A673 (cell line): Measurements from ENCODE around the gene MECR. TPM values are rescaled to one million over a fixed set of nuclear protein-coding genes. Genes with fewer than 3 reads are reported as not detected.

Source experiments
- BruUV-seq: library from RNA; stranded (reverse); fragments of 400-500 nt; replicated peaks from 2 replicates; lab custom pipeline; 2021; lab: Mats Ljungman, UMichigan
- CTCF ChIA-PET: fragments of 300-600 bp; sonication (Branson Sonifier 250); formaldehyde crosslinking; loops from one replicate; lab custom pipeline; 2022; ENCODE audit warnings: antibody characterized with exemption; lab: Charles Lee
- POLR2A ChIA-PET: fragments of 300-600 bp; sonication (Branson Sonifier 250); formaldehyde crosslinking; loops from one replicate; lab custom pipeline; 2022; ENCODE audit warnings: antibody characterized with exemption; ENCODE audit not compliant: low non-redundant PET; lab: Charles Lee
- DNase-seq: peaks from one replicate; pipeline ENCODE4 v3.0.0-alpha.2; 2015; ENCODE audit warnings: low spot score
- H3K27ac ChIP-seq: fragments of 200-600 bp; sonication (generic); 2 replicates; pipeline ENCODE4 v1.5.1; 2016; ENCODE audit warnings: mixed run types, low read depth, mild to moderate bottlenecking, mixed read lengths, antibody characterized with exemption, low read length; ENCODE audit not compliant: poor library complexity, severe bottlenecking
- H3K27me3 ChIP-seq: fragments of 200-600 bp; sonication (generic); replicated peaks from 2 replicates; pipeline ENCODE4 v1.6.1; 2017; ENCODE audit warnings: mixed run types, low read depth, mild to moderate bottlenecking, mixed read lengths, antibody characterized with exemption, low read length; ENCODE audit not compliant: insufficient read depth, poor library complexity
- H3K36me3 ChIP-seq: fragments of 200-600 bp; sonication (generic); 2 replicates; pipeline ENCODE4 v1.6.1; 2016; ENCODE audit warnings: mixed run types, mild to moderate bottlenecking, mixed read lengths, antibody characterized with exemption, low read length; ENCODE audit not compliant: insufficient read depth, poor library complexity, severe bottlenecking
- H3K4me1 ChIP-seq: fragments of 200-600 bp; sonication (generic); 2 replicates; pipeline ENCODE4 v1.6.1; 2017; ENCODE audit warnings: mixed run types, mild to moderate bottlenecking, mixed read lengths, antibody characterized with exemption, low read length; ENCODE audit not compliant: insufficient read depth, poor library complexity, severe bottlenecking
- H3K4me3 ChIP-seq: fragments of 200-600 bp; sonication (generic); 2 replicates; pipeline ENCODE4 v1.5.1; 2016; ENCODE audit warnings: low read depth, mixed run types, mild to moderate bottlenecking, mixed read lengths, low read length; ENCODE audit not compliant: poor library complexity, severe bottlenecking
- H3K9me3 ChIP-seq: fragments of 200-600 bp; sonication (generic); 2 replicates; pipeline ENCODE4 v1.6.1; 2016; ENCODE audit warnings: mixed run types, low read depth, mild to moderate bottlenecking, mixed read lengths, antibody characterized with exemption, low read length; ENCODE audit not compliant: poor library complexity, severe bottlenecking
- CTCF ChIP-seq: fragments of 300-800, 200-600 bp; sonication (generic); conservative IDR thresholded peaks from 2 replicates; pipeline ENCODE4 v1.5.1; 2017; ENCODE audit warnings: low read depth, mild to moderate bottlenecking, antibody characterized with exemption, low read length, moderate library complexity, mixed read lengths
- EZH2 ChIP-seq: fragments of 200-600 bp; sonication (generic); IDR thresholded peaks from 2 replicates; pipeline ENCODE4 v1.6.1; 2017; ENCODE audit warnings: borderline replicate concordance, low read depth, mild to moderate bottlenecking, mixed read lengths, antibody characterized with exemption, low read length; ENCODE audit not compliant: poor library complexity, severe bottlenecking
- intact Hi-C: fragments of 100-400 bp; cut with micrococcal nuclease; formaldehyde crosslinking; loops from one replicate; pipeline ENCODE4 v1.10.0; 2022; ENCODE audit not compliant: unreplicated experiment
- total RNA-seq: library from RNA; stranded (reverse); gene quantifications from 2 replicates; pipeline ENCODE4 v1.2.3, GENCODE V29; 2021

MECR gene
- total RNA-seq, 1 experiment from 2014 or later, result 39.0 TPM

DNA sequence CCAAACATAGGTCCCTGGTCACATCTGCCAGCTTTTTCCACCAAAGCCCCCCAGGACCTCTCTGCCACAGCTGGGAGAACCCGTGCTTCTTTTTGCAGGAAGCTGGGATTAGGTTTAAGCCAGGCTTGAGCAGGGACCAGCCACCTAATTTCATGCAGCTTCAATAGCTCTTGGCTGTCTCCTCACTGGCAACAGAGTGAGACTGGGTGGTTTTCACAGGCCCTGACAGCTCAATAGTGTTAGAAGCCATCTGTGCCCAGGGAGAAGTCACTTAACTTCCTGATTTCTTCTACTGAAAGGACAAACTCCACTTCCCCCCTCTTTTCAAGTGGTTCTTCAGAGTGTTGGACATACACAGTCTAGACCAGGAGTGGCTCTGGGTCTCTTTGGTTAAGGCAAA is 28.7 kb downstream of the MECR start:
- Histone ChIP-seq H3K36me3 (peaks cover 27% of the 10 kb centered on the region), H3K9me3 (no peaks in the 10 kb centered on the region), H3K27ac (peak overlapping the region; percentile 1), H3K4me3 (no peak overlapping the region), H3K4me1 (peaks cover 8% of the 10 kb centered on the region), H3K27me3 (no peaks in the 10 kb centered on the region)
- no TSS peak for BruUV-seq
- TF ChIP-seq CTCF (no peak), EZH2 (no peak)
- ChIA-PET CTCF (interaction anchor here (0.7 to 2.8 kb wide), 6 partner anchors 8 to 417 kb away, joined by 3 to 38 read pairs (median 5); partner anchors contain the start of gene SRSF4), POLR2A (interaction anchor here (0.5 kb wide), 1 partner anchor 9 kb away, joined by 8 read pairs; no protein-coding TSS in a partner anchor)
- intact Hi-C loops, result loop anchor here (2.0 kb wide), 1 partner anchor 417 kb away; no protein-coding TSS in a partner anchor
- no peak for DNase-seq

- peaks cover 26% of the 10 kb centered on the region for H3K36me3 ChIP-seq
- ChIA-PET POLR2A (no interaction called here), CTCF (interaction anchor here (1.4 to 2.8 kb wide), 2 partner anchors 20 to 320 kb away, joined by 7 to 38 read pairs; partner anchors contain the start of gene SRSF4)
- peaks cover 8% of the 10 kb centered on the region for H3K4me1 ChIP-seq
- H3K27ac ChIP-seq, result peak overlapping the region; percentile 1
- intact Hi-C loops, result loop anchor here (2.0 kb wide), 1 partner anchor 417 kb away; no protein-coding TSS in a partner anchor
- BruUV-seq, result no TSS peak
- no peak for DNase-seq
- no peak overlapping the region for H3K4me3 ChIP-seq
- no peaks in the 10 kb centered on the region for H3K27me3 ChIP-seq
- TF ChIP-seq CTCF, result no peak
- no peak for TF ChIP-seq EZH2
- H3K9me3 ChIP-seq, result no peaks in the 10 kb centered on the region
Observed at GRCh38 chr1:29201595-29202051, 29.1 kb downstream of the MECR start.

DNA sequence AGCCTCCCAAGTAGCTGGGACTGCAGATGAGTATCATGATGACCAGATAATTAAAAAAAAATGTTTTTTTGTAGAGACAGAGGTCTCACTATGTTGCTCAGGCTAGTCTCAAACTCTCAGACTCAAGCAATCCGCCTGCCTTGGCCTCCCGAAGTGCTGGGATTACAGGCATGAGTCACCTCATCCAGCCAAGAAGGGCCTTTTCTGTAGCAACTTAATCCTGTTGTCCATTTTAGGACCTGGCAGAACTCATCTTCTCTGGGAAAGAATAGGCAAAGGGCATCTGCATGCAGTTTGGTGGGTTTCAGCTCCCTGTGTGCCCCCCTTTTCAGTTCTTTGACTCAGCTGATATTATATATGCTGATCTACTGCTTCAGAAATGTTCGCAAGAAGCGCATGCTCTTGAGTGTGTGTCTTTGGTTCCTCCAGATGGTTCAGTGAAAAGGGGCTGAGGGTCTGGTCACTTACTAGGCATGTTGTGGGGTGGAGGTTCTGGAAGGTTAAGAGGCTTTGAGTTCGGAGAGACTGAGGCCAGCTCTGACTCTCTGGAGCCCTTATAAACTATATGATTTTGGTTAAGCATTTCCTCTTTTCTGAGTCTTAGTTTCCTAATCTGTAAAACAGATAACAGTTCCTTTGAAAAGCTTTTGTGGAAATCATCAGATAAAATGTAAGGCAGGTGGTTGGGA is 29.7 kb downstream of the MECR start:
- TF ChIP-seq CTCF (no peak), EZH2 (no peak)
- Histone ChIP-seq H3K36me3 (peaks cover 20% of the 10 kb centered on the region), H3K27ac (peak overlapping the region; percentile 1), H3K4me1 (peaks cover 8% of the 10 kb centered on the region), H3K9me3 (no peaks in the 10 kb centered on the region), H3K27me3 (no peaks in the 10 kb centered on the region), H3K4me3 (no peak overlapping the region)
- no peak for DNase-seq
- intact Hi-C loops, result no loop called here
- ChIA-PET CTCF (interaction anchor here (2.8 kb wide), 1 partner anchor 319 kb away, joined by 38 read pairs; no protein-coding TSS in a partner anchor), POLR2A (no interaction called here)
- BruUV-seq, result no TSS peak
